Retinal pigment epithelial cell (primary cell): ENCODE data around the gene IDI1.

Experiments used
- DNase-seq: peaks from one replicate; pipeline ENCODE4 v3.0.0-alpha.2; 2010; ENCODE audit warnings: low read depth
- H3K4me3 ChIP-seq: 2 replicates; pipeline ENCODE4 v1.5.1; 2011; ENCODE audit warnings: mild to moderate bottlenecking, low read length, control low read depth, moderate library complexity
- TF ChIP-seq, protein P1 (sequence below): conservative IDR thresholded peaks from 2 replicates; pipeline ENCODE4 v1.5.1; 2011; ENCODE audit warnings: low read depth, low read length, control low read depth, inconsistent platforms

The IDI1 gene

DNA sequence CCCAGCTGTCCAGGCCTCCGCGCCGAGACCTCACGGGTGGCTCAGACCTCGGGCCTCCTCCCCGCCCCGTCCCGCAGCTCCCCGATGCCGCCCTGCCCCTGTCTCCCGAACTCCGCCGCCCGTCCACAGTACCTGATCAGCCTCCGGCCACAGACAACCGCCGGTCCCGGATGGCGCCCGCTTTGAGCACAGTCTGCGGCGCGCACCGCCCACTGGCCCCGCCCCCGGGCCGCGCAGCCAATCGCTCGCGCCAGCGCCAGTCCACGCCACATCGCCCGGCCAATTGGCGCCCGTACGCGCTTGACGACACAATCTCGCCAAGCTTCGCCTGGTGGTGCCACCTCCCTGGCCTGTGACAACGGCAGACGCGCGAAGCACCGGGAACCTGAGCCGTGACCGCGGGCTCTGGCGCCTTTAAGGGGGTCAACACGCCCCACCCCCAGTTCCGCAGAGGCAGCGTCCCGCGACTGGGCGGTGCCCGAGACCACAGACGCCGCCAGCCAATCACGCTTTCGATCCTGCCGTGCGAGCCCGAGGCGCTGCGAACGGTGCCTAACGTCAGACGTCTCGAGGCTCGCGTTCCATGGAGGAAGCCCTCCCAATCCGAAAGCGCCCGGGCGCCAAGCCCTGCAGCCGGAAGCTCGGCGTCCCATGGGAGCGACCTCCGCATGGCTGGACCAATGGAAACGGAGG is at the start of gene IDI1:
TSS of gene IDI1 (minus strand) at position 388 of the 693 bp plus-strand sequence. CDS start at position 272, 116 bp downstream.
- TF ChIP-seq, protein P1, sequence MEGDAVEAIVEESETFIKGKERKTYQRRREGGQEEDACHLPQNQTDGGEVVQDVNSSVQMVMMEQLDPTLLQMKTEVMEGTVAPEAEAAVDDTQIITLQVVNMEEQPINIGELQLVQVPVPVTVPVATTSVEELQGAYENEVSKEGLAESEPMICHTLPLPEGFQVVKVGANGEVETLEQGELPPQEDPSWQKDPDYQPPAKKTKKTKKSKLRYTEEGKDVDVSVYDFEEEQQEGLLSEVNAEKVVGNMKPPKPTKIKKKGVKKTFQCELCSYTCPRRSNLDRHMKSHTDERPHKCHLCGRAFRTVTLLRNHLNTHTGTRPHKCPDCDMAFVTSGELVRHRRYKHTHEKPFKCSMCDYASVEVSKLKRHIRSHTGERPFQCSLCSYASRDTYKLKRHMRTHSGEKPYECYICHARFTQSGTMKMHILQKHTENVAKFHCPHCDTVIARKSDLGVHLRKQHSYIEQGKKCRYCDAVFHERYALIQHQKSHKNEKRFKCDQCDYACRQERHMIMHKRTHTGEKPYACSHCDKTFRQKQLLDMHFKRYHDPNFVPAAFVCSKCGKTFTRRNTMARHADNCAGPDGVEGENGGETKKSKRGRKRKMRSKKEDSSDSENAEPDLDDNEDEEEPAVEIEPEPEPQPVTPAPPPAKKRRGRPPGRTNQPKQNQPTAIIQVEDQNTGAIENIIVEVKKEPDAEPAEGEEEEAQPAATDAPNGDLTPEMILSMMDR: no peak
- peak within 1 kb of the TSS; percentile 82 for H3K4me3 ChIP-seq

DNA sequence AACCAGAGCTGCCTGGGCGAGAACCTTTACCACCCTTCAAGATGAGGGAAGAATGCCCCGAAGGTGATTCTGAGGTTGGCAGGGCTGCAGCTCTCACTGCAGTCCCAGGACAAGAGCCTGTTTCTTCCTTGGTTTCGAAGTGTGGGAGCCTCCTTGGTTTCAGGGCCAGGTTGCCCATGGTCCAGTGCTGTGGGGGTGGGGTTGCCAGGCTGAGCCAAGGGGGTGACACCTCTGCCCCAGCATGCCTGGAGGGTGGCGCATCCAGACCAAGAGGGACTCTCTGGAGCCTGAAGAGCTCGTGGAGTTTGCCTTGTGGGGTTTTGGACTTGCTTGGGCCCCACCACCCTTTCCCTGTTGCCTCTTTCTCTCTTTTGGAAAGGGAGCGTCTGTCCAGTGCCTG is 48.5 kb upstream of the IDI1 start:
- no peak overlapping the region for H3K4me3 ChIP-seq
- no peak for DNase-seq
- TF ChIP-seq, protein P1: no peak

More for the DNA sequence above, at the start of gene IDI1:
- DNase-seq: peak; percentile 96

DNA sequence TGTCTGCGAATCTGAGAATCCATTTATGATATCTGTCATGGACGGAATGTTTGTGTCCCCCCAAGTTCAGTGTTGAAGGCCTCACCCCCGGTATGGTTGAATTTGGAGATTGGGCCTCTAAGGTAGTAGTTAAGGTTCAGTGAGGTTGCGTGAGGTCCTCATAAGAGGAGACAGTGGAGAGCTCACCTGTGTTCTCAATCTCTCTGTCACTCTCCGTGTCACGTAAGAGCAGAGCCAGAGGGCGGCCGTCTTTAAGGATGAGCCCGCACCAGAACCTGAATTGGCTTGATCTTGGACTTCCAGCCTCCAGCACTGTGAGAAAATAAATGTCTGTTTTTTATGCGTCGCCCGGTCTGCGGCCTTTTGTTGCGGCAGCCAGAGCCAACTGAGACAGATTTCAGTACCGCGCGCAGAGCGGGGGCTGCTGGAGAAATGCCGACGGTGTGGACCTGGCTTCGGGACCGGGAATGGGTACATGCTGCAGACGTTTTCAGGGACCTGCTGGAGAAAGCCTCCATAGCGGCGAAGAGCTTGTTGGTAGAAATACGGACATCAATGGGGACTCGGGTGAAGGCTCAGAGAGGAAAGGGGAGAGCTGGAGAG is 47.5 kb upstream of the IDI1 start:
- TF ChIP-seq, protein P1: no peak
- H3K4me3 ChIP-seq: no peak overlapping the region
- DNase-seq: no peak

DNA sequence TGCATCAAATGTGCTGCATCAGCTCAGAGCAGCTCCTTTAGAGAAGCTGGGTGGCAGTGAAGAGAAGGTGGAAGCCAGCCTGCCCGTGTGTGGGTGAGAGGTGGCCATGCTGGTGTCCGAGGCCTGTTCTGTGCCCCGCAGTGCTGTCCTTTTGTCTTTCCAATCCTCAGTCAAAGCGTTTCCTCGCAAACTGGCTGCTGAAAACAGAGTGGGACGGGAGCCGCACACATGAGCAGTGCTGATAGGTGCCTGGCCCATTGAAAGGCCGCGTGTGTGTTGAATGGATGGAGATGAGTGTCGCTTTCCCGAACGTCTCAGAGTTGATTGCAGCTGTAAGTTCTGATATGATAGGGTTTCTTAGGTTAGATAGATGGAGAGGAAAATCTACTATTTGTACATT is 46.6 kb upstream of the IDI1 start:
- DNase-seq: no peak
- H3K4me3 ChIP-seq: no peak overlapping the region

DNA sequence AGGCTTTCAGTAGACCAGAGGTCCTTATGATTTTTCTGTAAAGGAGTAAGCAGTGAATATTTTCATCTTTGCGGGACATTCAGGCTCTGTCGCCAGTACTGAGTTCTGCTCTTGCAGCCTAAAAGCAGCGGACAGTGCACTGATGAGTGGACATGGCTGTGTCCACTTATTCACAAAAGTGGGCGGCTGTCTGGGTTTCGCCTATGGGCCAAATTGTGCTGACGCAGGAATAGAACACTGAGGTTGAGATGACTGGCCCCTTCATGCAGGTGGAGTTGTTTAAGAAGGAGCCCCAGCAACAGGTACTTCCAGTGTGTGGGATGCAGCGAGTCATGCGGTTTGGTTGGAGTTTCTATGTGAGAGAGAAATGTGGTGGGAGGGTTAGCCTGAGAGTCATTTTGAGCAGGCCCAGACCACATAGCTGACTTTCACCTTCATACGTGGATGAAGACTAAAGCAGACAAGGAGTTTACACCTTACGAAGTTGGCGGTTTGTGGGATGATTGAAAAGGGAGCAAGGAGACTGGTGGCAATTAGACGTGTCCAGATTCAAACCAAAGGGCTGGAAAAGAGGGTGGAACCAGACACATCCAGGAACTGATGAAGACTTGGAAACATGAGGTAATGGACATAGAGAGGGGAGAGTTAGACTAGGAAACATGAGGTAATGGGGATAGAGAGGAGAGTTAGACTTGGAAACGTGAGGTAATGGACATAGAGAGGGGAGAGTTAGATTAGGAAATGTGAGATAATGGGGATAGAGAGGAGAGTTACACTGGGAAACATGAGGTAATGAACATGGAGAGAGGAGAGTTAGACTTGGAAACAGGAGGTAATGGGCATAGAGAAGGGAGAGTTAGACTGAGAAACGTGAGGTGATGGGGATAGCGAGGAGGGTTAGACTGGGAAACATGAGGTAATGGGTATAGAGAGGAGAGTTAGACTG is 45.5 kb upstream of the IDI1 start:
- TF ChIP-seq, protein P1: no peak
- no peak for DNase-seq
- no peak overlapping the region for H3K4me3 ChIP-seq

More for the DNA sequence above, 46.6 kb upstream of the IDI1 start:
- TF ChIP-seq, protein P1: no peak

GRCh38 chr10:1093696-1094095 is 44.8 kb upstream of the IDI1 start:
- no peak overlapping the region for H3K4me3 ChIP-seq
- DNase-seq: no peak
- TF ChIP-seq, protein P1: no peak
